WERI-Rb-1 (cell line): Measurements from ENCODE around the gene SH3BGRL2.

Source experiments
- DNase-seq: peaks from one replicate; pipeline ENCODE4 v3.0.0-alpha.2; 2020
- H3K27ac ChIP-seq: fragments of 250-450 bp; sonication (Bioruptor Pico); 2 replicates; pipeline ENCODE4 v1.5.1; 2020; ENCODE audit warnings: mild to moderate bottlenecking, moderate library complexity
- H3K27me3 ChIP-seq: fragments of 250-450 bp; sonication (Bioruptor Pico); 2 replicates; pipeline ENCODE4 v1.5.1; 2021; ENCODE audit warnings: mild to moderate bottlenecking, low read depth, moderate library complexity; ENCODE audit not compliant: insufficient read depth, severe bottlenecking
- H3K36me3 ChIP-seq: fragments of 250-450 bp; sonication (Bioruptor Pico); 2 replicates; pipeline ENCODE4 v1.5.1; 2020; ENCODE audit warnings: mild to moderate bottlenecking, moderate library complexity
- H3K4me3 ChIP-seq: 2 replicates; pipeline ENCODE4 v1.5.1; 2011; ENCODE audit warnings: low read depth, mild to moderate bottlenecking, control low read depth, low read length
- H3K9me3 ChIP-seq: fragments of 250-450 bp; sonication (Bioruptor Pico); 2 replicates; pipeline ENCODE4 v1.5.1; 2021; ENCODE audit warnings: mild to moderate bottlenecking, moderate library complexity; ENCODE audit not compliant: severe bottlenecking
- TF ChIP-seq, protein P1 (sequence below): IDR thresholded peaks from 2 replicates; pipeline ENCODE4 v1.5.1; 2011; ENCODE audit warnings: low read depth, mild to moderate bottlenecking, control low read depth, inconsistent platforms, low read length

SH3BGRL2 gene

DNA sequence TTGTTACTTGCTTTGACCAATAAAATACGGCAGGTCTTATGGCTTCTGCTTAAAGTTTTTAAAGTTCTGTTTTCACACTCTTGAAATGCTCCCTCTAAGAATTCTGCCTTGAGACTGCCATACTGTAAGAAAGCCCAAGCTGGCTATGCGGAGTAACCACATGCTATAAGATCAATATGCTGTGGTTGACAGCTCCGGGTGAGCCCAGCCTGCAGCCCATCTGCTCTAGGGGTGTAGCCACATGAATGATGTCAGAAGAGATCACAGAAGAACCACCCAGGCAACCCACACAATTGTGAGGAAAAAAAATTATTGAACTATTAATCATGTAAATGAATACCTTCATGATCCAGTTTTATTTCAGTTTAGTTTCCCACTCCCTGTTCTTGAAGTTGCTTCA, 26.1 kb upstream of the SH3BGRL2 start:
- Histone ChIP-seq H3K4me3 (no peak overlapping the region), H3K27ac (no peak overlapping the region), H3K9me3 (no peaks in the 10 kb centered on the region), H3K27me3 (no peaks in the 10 kb centered on the region), H3K36me3 (no peaks in the 10 kb centered on the region)
- TF ChIP-seq, protein P1, sequence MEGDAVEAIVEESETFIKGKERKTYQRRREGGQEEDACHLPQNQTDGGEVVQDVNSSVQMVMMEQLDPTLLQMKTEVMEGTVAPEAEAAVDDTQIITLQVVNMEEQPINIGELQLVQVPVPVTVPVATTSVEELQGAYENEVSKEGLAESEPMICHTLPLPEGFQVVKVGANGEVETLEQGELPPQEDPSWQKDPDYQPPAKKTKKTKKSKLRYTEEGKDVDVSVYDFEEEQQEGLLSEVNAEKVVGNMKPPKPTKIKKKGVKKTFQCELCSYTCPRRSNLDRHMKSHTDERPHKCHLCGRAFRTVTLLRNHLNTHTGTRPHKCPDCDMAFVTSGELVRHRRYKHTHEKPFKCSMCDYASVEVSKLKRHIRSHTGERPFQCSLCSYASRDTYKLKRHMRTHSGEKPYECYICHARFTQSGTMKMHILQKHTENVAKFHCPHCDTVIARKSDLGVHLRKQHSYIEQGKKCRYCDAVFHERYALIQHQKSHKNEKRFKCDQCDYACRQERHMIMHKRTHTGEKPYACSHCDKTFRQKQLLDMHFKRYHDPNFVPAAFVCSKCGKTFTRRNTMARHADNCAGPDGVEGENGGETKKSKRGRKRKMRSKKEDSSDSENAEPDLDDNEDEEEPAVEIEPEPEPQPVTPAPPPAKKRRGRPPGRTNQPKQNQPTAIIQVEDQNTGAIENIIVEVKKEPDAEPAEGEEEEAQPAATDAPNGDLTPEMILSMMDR: no peak
- DNase-seq: peak; percentile 25

DNA sequence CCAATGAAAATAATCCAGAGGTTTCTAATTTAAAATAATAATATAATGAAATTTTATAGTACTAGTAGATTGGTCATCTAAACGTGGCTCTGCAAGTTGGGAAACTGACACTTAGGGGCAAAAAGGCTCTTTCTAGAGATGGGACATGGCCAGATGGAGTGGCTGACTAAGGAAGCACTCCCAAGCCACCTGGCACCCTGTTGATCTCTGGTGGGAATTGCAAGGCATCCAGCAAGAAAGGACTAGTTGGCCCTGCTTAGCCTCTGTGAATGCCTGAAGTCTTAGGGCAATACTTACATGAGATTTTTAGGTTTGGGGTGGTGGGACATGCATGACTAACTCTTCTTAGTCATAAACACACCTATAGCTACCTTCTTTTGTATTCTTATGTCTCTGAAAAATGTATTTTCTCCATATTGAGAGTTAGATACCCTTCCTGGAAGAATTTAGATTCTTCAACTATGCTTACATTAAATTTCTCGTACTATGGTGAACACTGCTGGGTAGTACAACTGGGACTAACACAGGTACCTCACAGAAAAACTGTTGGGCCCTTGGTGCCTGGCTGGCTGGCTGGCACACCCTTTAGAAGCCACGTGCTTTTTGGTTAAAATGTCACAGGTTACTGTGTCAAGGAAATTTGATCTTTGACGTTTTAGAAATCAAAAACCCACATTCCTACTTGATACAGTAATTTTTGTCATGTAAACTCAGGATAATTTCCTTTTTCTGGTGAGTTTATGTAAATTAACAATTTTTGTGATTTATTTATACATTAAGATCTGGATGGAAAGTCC, 25.0 kb upstream of the SH3BGRL2 start:
- DNase-seq: peak; percentile 36
- Histone ChIP-seq H3K4me3 (no peak overlapping the region), H3K36me3 (no peaks in the 10 kb centered on the region), H3K9me3 (no peaks in the 10 kb centered on the region), H3K27ac (no peak overlapping the region), H3K27me3 (no peaks in the 10 kb centered on the region)
- TF ChIP-seq, protein P1: no peak

DNA sequence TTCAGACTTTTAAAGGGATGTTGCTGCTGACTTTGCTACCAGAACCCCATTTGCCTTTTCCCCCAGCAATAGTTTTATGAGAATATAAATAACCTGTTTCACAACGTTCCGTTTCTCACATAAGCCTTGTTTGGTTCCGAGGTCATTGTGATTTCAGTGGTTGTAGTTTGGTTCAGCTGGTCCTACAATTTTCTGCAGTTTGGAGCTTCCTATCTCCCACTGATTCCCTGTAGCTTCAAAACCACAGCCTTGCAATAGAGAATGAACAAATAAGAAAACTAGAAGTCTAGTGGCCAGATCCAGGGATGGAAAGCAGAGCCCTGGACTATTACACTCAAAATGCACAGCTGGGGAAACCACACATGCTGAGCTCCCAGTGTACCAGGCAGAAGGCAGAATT, 24.1 kb upstream of the SH3BGRL2 start:
- no peaks in the 10 kb centered on the region for H3K27me3 ChIP-seq
- no peak overlapping the region for H3K27ac ChIP-seq
- H3K4me3 ChIP-seq: no peak overlapping the region
- H3K36me3 ChIP-seq: no peaks in the 10 kb centered on the region
- H3K9me3 ChIP-seq: no peaks in the 10 kb centered on the region
- TF ChIP-seq, protein P1: no peak
- DNase-seq: no peak

DNA sequence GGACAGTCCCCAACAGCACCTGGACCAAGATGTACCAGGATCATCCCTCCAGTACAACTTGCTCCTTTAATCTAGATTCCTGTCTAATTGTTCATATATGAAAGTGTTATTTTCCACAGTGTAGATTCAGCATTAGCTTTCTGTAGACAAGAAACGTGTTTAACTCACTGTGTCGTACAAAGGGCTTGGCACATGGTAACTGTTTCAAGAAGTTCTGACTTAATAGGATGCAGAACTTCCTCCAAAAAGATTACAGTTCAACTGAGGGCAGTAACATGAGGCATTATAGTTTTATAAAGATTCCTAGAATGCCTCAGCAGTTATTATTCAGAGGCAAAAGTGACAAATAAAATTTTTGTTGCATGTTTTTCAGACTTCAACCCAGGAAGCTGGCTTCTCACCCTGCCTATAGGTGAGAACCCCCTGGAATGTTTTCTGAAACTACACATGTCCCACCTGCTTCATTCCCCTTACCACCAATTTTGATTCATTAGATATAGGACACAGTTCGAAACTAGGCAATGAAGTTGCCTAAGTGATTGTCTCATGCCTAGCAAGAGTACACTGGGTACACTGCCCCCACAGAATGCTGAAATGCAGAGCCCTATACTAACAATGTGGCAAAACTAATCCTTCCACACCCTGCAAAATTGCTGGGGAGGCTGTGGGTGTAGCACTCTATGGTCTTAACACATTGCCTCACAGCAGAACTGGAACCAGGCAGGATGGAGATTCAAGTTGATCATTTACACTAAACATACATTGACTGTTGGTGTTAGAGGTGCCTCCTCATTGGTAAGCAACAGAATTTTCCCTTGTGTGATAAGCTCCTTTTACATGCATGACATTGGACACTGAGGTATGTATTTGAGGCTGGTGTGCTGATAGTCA, 22.6 kb upstream of the SH3BGRL2 start:
- no peak for DNase-seq
- TF ChIP-seq, protein P1: no peak
- H3K36me3 ChIP-seq: no peaks in the 10 kb centered on the region

DNA sequence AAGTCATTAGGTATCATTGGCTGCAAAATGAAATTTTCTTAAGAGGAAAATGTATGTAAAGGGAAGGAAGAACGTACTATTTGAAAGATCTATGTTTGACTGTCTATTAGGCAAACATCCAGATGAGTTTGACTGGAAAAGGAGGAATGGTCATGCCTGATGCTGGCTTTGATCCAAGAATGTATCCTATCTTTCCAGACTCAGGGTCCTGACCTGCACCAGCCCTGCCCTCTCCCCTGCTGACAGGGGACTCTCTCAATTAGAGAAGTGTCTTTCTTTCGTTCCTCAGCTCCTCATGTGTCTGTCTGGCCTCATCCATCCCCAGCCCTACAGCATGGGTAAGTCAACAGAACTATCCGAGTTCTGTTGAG, 21.9 kb upstream of the SH3BGRL2 start:
- H3K27me3 ChIP-seq: no peaks in the 10 kb centered on the region
- H3K27ac ChIP-seq: no peak overlapping the region
- DNase-seq: no peak
- no peaks in the 10 kb centered on the region for H3K9me3 ChIP-seq
- TF ChIP-seq, protein P1: no peak
- no peaks in the 10 kb centered on the region for H3K36me3 ChIP-seq
- no peak overlapping the region for H3K4me3 ChIP-seq

More for the DNA sequence above, 22.6 kb upstream of the SH3BGRL2 start:
- H3K27ac ChIP-seq: no peak overlapping the region
- H3K4me3 ChIP-seq: no peak overlapping the region
- H3K9me3 ChIP-seq: no peaks in the 10 kb centered on the region
- no peaks in the 10 kb centered on the region for H3K27me3 ChIP-seq
